GM12891 (cell line): Measurements from ENCODE around the gene UNC45A.

Experiments used
- DNase-seq: peaks from one replicate; pipeline ENCODE4 v3.0.0; 2011; ENCODE audit warnings: low spot score; ENCODE audit not compliant: insufficient read length
- FAIRE-seq: peaks from 2 replicates; lab custom pipeline; 2011; peaks lifted over from hg19 to GRCh38; lab: Jason Lieb, UNC
- PAX5 ChIP-seq: IDR thresholded peaks from 2 replicates; pipeline ENCODE4 v1.6.1; 2011; ENCODE audit warnings: low read length, moderate library complexity, mild to moderate bottlenecking; ENCODE audit not compliant: insufficient read depth, severe bottlenecking
- POLR2A ChIP-seq: IDR thresholded peaks from 2 replicates; pipeline ENCODE4 v1.6.1; 2011; ENCODE audit warnings: low read depth, low read length, control low read depth
- POLR2AphosphoS5 ChIP-seq: IDR thresholded peaks from 2 replicates; pipeline ENCODE4 v1.6.1; 2011; ENCODE audit warnings: low read depth, low read length, control low read depth
- POU2F2 ChIP-seq: IDR thresholded peaks from 2 replicates; pipeline ENCODE4 v1.6.1; 2011; ENCODE audit warnings: low read depth, mild to moderate bottlenecking, control low read depth, low read length, moderate library complexity
- SPI1 ChIP-seq: IDR thresholded peaks from 2 replicates; pipeline ENCODE4 v1.6.1; 2011; ENCODE audit warnings: low read depth, low read length, control low read depth
- TAF1 ChIP-seq: IDR thresholded peaks from 2 replicates; pipeline ENCODE4 v1.6.1; 2011; ENCODE audit warnings: low read depth, low read length, control low read depth

UNC45A gene

GRCh38 chr15:90930861-90931574, 4.1 kb upstream of the UNC45A start:
- DNase-seq (no peak), FAIRE-seq (no peak)
- TF ChIP-seq SPI1 (no peak), PAX5 (no peak), POLR2AphosphoS5 (no peak), POU2F2 (no peak)

GRCh38 chr15:90931575-90931827, 3.6 kb upstream of the UNC45A start:
- TF ChIP-seq POU2F2 = no peak
- no peak for TF ChIP-seq TAF1
- no peak for TF ChIP-seq SPI1
- TF ChIP-seq POLR2A = no peak
- no peak for TF ChIP-seq POLR2AphosphoS5
- no peak for TF ChIP-seq PAX5
- DNase-seq (no peak), FAIRE-seq (no peak)

- FAIRE-seq (peak; percentile 76), DNase-seq (peak; percentile 81)
- peak; percentile 30; the same call in 1 of the 2 replicates for TF ChIP-seq POLR2AphosphoS5
- peak; percentile 34; the same call in 1 of the 2 replicates for TF ChIP-seq SPI1
- TF ChIP-seq POU2F2 = peak; percentile 58; the same call in 1 of the 2 replicates
- TF ChIP-seq PAX5 = no peak
- TF ChIP-seq TAF1 = peak; percentile 76; the same call in 1 of the 2 replicates
- TF ChIP-seq POLR2A = peak; percentile 51
Measured at GRCh38 chr15:90931828-90932659, 3.0 kb upstream of the UNC45A start, which contains the start of gene HDDC3. Gene HDDC3, minus strand, starts transcription at chr15:90932549. Its CDS starts 9 bp downstream, at chr15:90932540.

- DNase-seq = no peak
- FAIRE-seq = no peak
- TF ChIP-seq SPI1 = no peak
- no peak for TF ChIP-seq POLR2AphosphoS5
- TF ChIP-seq PAX5 = no peak
- no peak for TF ChIP-seq TAF1
- no peak for TF ChIP-seq POU2F2
- no peak for TF ChIP-seq POLR2A
Measured at GRCh38 chr15:90932660-90932991, 2.5 kb upstream of the UNC45A start.

GRCh38 chr15:90933301-90933700, 1.8 kb upstream of the UNC45A start:
- DNase-seq = no peak

GRCh38 chr15:90934256-90934948, 683 bp upstream of the UNC45A start:
- DNase-seq = peak; percentile 78
- peak; percentile 62 for FAIRE-seq
- TF ChIP-seq TAF1 = no peak
- TF ChIP-seq PAX5 = no peak
- 0 out of 2 replicates have a peak, but pooled peaks have one; percentile 8 for TF ChIP-seq SPI1
- peak; percentile 57; the same call in 1 of the 2 replicates for TF ChIP-seq POU2F2
- no peak for TF ChIP-seq POLR2A

More at GRCh38 chr15:90933301-90933700, 1.8 kb upstream of the UNC45A start:
- no peak for TF ChIP-seq SPI1
- no peak for TF ChIP-seq PAX5
- no peak for TF ChIP-seq POU2F2
- no peak for TF ChIP-seq POLR2A
- no peak for TF ChIP-seq POLR2AphosphoS5
- no peak for TF ChIP-seq TAF1
- FAIRE-seq = no peak

GRCh38 chr15:90936823-90937222, 1.7 kb downstream of the UNC45A start:
- no peak for FAIRE-seq
- TF ChIP-seq POLR2A (no peak), TAF1 (no peak), PAX5 (no peak), POLR2AphosphoS5 (no peak), SPI1 (no peak), POU2F2 (no peak)

GRCh38 chr15:90938261-90938660, 3.2 kb downstream of the UNC45A start:
- FAIRE-seq (no peak), DNase-seq (no peak)
- TF ChIP-seq POLR2A (no peak), TAF1 (no peak), POU2F2 (no peak), SPI1 (no peak), POLR2AphosphoS5 (no peak), PAX5 (no peak)

More at GRCh38 chr15:90936823-90937222, 1.7 kb downstream of the UNC45A start:
- DNase-seq = no peak

- no peak for TF ChIP-seq SPI1
- no peak for TF ChIP-seq POLR2AphosphoS5
- no peak for TF ChIP-seq POU2F2
- no peak for TF ChIP-seq POLR2A
- no peak for TF ChIP-seq TAF1
- DNase-seq = no peak
- FAIRE-seq = no peak
Measured at GRCh38 chr15:90939756-90940155, 4.7 kb downstream of the UNC45A start.
